ENCODE data around the gene SLC24A4. TPM values are rescaled to one million over a fixed set of nuclear protein-coding genes. Genes with fewer than 3 reads are reported as not detected.

SLC24A4 gene
- total and polyA plus RNA-seq, 5 donors = 0.48 to 0.56 (median 0.50) TPM

DNA sequence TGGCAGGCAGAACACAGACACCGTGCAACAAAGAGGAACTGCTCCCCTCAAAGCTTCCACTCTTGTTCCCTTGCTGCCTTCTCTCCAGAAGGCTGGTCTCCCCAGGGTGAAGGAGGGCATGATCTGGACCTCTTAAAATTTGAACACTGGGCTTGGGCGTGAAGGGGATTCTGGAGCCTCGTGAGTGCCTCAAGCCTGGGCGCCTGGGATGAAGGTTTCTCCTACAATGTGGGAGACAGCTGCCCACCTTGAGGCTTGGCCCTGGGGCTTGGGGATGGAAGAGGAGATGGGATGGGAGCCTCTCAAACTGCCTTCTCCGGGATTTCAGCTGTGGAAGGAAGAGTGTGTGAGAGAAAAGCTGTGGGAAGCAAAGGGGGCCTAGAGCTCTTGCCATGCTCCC lies 182.9 kb downstream of the SLC24A4 start:
- H3K27ac ChIP-seq (ENCODE audit: low read length) = no peak overlapping the region
- H3K4me3 ChIP-seq (ENCODE audit: low read length) = no peak overlapping the region
- no peaks in the 10 kb centered on the region for H3K9me3 ChIP-seq (ENCODE audit: control insufficient read depth, low read length)
- peaks cover 4% of the 10 kb centered on the region for H3K4me1 ChIP-seq (ENCODE audit: control insufficient read depth, insufficient read depth, low read length)
- DNase-seq (no peak), ATAC-seq (no peak)
- H3K27me3 ChIP-seq (ENCODE audit: control insufficient read depth, insufficient read depth) = no peaks in the 10 kb centered on the region
- intact Hi-C loops (cut with DNase I) = no loop called here
- WGBS = 93% methylated on average over 5 of the region's 5 CpGs

DNA sequence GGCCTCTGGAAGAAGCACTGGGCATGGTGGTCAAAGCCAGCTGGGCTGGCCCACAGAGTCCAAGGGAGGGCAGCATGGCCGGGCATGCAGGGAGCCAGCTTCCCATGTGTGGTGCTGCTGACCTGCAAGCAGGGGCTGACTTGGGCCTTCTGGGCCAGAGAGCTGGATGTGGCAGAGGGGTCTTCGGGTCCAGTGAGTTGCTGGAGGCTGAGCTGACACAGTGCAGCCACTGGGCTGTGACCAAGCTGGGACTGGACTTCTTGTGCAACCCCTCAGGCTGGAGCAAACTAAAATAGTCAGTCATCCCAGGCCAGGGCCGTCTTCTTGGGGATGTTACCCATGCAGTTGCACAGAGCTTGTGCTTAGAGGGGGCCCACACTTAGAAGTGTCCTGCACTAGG lies 183.3 kb downstream of the SLC24A4 start:
- peaks cover 7% of the 10 kb centered on the region for H3K4me1 ChIP-seq (ENCODE audit: control insufficient read depth, insufficient read depth, low read length)
- intact Hi-C loops (cut with DNase I) = no loop called here
- no peaks in the 10 kb centered on the region for H3K9me3 ChIP-seq (ENCODE audit: control insufficient read depth, low read length)
- WGBS = 94% methylated on average over 3 of the region's 3 CpGs
- no peak overlapping the region for H3K4me3 ChIP-seq (ENCODE audit: low read length)
- H3K27me3 ChIP-seq (ENCODE audit: control insufficient read depth, insufficient read depth) = no peaks in the 10 kb centered on the region
- ATAC-seq (no peak), DNase-seq (no peak)
- H3K27ac ChIP-seq (ENCODE audit: low read length) = no peak overlapping the region

DNA sequence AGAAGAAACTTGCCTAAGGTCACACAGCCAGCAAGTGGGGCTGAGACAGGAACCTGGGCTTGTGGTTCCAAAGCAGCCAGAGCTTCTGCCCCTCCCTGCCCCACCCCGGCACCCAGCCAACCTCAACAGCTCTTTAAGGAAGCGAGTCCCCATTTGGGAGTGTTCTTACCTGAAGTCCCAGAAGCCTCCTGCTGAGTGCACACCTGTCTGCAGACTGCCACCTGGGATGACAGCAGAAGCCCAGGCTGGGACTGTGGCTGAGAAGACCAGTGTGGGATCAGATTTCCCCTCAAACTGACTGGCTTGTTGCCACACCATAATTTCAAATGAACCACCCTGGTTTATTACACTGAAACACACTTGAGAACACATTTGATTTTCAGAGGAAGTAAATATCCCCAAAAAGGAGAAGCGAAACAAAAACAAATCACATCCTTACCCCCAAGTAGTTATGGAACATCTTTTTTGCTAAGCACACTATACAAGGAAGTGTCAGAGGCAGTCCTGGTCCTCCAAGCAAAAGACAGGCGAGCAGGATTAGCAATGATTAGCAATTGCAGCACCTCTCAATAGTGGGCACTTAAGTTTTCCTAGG lies 184.3 kb downstream of the SLC24A4 start:
- Histone ChIP-seq H3K4me1 (ENCODE audit: control insufficient read depth, insufficient read depth, low read length) (peaks cover 7% of the 10 kb centered on the region), H3K27me3 (ENCODE audit: control insufficient read depth, insufficient read depth) (no peaks in the 10 kb centered on the region), H3K27ac (ENCODE audit: low read length) (no peak overlapping the region), H3K4me3 (ENCODE audit: low read length) (no peak overlapping the region), H3K9me3 (ENCODE audit: control insufficient read depth, low read length) (no peaks in the 10 kb centered on the region)
- intact Hi-C loops (cut with DNase I) = no loop called here
- WGBS = 87% methylated on average over 4 of the region's 4 CpGs
- DNase-seq (peak in 2 of 3 donors; percentile 66 to 72), ATAC-seq (peak in 1 of 2 donors; percentile 53)

DNA sequence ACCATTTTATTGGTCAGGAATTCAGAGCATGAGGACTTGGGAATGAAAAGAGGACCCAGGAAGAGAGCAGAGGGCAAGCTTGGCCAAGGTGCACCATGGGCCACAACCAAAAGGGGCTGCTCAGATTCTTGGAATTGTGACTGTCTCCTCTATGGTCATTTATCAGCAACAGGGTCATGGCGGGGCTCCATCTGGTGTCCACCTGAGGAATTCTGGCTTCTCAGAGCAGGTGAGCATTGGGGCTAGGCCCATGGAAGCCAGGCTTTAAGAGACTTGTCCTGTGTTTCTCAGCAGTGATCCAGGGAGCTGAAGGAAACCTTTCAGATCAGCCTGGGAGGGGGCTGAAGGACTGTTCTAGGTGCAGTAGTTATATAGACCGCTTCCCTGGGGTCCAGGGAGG lies 188.0 kb downstream of the SLC24A4 start:
- ATAC-seq = no peak
- Histone ChIP-seq H3K4me3 (ENCODE audit: low read length) (no peak overlapping the region), H3K4me1 (ENCODE audit: control insufficient read depth, insufficient read depth, low read length) (peaks cover 4% of the 10 kb centered on the region), H3K27me3 (ENCODE audit: control insufficient read depth, insufficient read depth) (no peaks in the 10 kb centered on the region), H3K9me3 (ENCODE audit: control insufficient read depth, low read length) (no peaks in the 10 kb centered on the region), H3K27ac (ENCODE audit: low read length) (no peak overlapping the region)
- DNase-seq = no peak
- intact Hi-C loops (cut with DNase I) = no loop called here
- 95% methylated on average over 2 of the region's 2 CpGs for WGBS

DNA sequence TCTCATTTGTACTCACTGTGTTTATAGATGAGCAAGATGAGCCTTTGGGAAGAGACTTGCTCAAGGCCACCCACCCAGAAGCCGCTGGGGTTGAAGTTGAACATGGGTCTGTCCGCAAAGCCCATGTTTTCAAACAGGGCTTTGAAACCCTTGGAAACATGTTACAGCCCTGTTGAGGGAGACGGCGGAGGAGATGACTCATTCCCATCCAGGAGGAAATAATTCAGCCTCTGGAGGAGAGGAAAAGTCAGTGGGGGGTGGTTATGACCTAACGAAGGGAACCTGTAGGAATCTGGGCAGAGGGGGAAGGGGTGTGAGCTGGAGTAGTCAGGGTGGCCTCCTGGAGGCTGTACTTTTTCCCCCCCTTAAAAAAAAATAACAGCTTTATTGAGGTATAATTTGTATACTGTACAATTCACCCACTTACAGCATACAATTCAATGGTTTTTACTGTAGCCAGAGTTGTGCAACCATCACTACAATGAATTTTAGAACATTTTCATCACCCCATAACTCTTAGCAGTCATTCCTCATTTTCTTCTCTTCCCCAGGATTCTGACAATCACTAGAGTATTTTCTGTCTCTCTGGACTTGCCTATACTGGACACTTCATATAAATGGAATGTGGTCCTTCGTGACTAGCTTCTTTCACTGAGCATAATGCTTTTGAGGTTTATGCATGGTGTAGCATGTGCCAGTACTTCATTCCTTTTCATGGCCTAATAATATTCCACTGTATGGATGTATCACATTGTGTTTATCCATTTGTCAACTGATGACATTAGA lies 188.7 kb downstream of the SLC24A4 start:
- no peaks in the 10 kb centered on the region for H3K27me3 ChIP-seq (ENCODE audit: control insufficient read depth, insufficient read depth)
- no peak overlapping the region for H3K27ac ChIP-seq (ENCODE audit: low read length)
- WGBS = 55% methylated on average over 6 of the region's 6 CpGs
- no peaks in the 10 kb centered on the region for H3K9me3 ChIP-seq (ENCODE audit: control insufficient read depth, low read length)
- no peak overlapping the region for H3K4me3 ChIP-seq (ENCODE audit: low read length)
- no peak for DNase-seq
- H3K4me1 ChIP-seq (ENCODE audit: control insufficient read depth, insufficient read depth, low read length) = peaks cover 4% of the 10 kb centered on the region
- peak in 1 of 2 donors; percentile 70 for ATAC-seq
- intact Hi-C loops (cut with DNase I) = no loop called here

DNA sequence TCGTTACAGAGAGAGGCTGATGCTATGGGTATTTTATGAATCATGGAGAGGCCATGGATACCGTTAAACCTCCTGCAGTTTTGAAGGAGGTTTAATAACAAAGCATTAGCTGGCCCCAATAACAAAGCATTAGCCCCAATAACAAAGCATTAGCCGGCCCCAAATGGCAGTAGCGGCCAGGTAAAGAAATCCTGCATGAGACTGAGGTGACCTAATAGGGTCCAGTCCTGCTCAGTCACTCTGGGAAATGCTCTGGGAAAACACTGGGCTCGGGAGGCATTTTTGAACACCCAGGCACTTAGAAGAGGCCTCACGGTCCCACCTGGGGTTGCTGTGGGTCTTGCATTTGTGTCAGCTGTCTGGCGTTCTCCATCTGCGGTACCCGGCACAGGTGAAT lies 189.8 kb downstream of the SLC24A4 start:
- intact Hi-C loops (cut with DNase I) = no loop called here
- ATAC-seq = no peak
- WGBS = 69% methylated on average over 9 of the region's 9 CpGs
- Histone ChIP-seq H3K27ac (ENCODE audit: low read length) (peak overlapping the region; percentile 3), H3K4me1 (ENCODE audit: control insufficient read depth, insufficient read depth, low read length) (peaks cover 4% of the 10 kb centered on the region), H3K4me3 (ENCODE audit: low read length) (peak overlapping the region; percentile 77), H3K9me3 (ENCODE audit: control insufficient read depth, low read length) (no peaks in the 10 kb centered on the region), H3K27me3 (ENCODE audit: control insufficient read depth, insufficient read depth) (no peaks in the 10 kb centered on the region)
- no peak for DNase-seq

DNA sequence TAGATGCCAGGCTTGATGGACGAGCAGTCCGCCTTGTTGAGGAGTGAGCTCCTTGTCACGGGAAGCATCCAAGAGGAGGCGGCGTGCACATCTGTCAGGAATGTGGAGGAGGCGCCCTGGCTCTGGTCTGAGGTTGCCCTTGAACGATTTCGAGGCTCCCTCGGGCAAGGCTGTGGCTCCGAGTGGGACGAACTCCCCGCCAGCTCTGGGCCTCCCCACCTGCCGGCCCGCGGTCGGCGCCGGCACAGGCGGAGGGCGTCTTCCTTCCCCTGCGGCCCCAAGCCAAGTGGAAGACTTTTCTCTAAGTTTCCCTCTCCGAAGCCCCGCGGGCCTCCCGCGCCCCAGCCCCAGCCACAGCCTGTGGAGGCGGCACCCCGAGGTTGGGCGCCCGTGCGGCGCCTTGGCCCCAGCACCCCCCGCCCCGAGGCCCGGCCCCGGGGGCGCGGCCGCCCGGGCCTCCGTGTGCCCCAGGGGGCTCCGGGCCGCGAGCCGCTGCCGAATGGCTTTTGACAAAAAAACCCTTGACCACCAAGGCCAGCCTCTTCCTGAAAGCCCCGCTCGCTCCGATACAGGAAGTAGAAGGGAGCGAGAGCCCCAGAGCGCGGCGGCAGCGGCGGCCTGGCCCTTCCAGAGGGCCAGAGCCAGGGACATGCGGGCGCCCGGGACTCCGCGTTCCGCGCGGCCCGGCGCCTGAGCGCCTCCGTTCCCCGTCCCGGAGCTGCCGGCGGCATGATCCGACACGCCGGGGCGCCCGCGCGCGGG lies 190.4 kb downstream of the SLC24A4 start, which contains the start of gene RIN3:
TSS of gene RIN3 (plus strand) at position 578 of the 762 bp plus-strand sequence. CDS start at position 730, 152 bp downstream.
- DNase-seq (peak; percentile 70 to 85 (median 85)), ATAC-seq (peak; percentile 73 to 76)
- peak within 1 kb of the TSS; percentile 77 for H3K4me3 ChIP-seq (ENCODE audit: low read length)
- H3K27ac ChIP-seq (ENCODE audit: low read length) = peak within 1 kb of the TSS; percentile 49
- intact Hi-C loops (cut with DNase I) = no loop called here
- 4% methylated on average over 79 of the region's 79 CpGs for WGBS
- peaks cover 5% of the 10 kb centered on the region for H3K4me1 ChIP-seq (ENCODE audit: control insufficient read depth, insufficient read depth, low read length)
- no peaks in the 10 kb centered on the region for H3K27me3 ChIP-seq (ENCODE audit: control insufficient read depth, insufficient read depth)
- H3K9me3 ChIP-seq (ENCODE audit: control insufficient read depth, low read length) = no peaks in the 10 kb centered on the region

DNA sequence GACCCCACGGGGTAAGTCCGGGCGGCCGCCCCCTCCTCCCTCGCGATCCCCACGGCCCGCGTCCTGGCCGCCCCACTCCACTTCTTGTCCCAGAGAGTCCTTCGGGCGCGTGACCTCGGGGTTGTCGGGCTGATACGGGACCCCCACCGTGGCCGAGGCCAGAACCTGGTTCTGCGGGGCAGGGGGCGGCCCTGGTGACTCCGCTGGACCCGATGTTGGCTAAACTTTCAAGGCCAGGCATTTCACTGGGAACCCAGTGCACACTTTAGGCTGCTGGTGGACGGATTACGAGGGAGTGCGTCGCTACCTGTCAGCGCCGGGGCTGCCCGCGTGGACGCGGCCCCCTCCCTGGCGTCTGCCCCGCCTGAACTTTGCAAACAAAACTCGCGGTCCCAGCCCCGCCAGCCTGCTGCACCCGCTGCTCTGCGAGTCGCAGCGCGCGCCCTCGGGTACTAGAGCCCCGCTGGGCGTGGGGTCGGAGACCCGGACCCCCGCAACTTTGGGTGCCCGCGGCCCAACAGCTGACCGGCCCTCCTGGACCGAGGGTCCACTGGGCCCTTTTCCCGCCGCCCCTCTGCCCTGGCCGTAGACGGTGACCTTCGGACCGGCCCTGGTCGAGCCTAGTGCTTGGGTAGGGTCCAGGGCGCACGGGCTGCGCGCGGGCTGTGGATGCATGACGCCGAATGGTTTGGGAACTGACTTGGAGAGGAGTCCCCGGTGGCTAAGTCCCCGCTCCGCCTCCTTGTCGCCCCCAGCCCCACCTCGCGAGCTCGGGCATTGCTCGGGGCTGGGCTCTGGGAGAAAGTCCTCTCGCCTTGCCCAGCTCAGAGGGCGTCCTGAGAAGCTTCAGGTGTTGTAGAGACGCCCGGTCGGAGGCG lies 191.2 kb downstream of the SLC24A4 start:
- Histone ChIP-seq H3K4me3 (ENCODE audit: low read length) (peak overlapping the region; percentile 77), H3K9me3 (ENCODE audit: control insufficient read depth, low read length) (no peaks in the 10 kb centered on the region), H3K4me1 (ENCODE audit: control insufficient read depth, insufficient read depth, low read length) (peaks cover 8% of the 10 kb centered on the region), H3K27ac (ENCODE audit: low read length) (peak overlapping the region; percentile 49), H3K27me3 (ENCODE audit: control insufficient read depth, insufficient read depth) (no peaks in the 10 kb centered on the region)
- intact Hi-C loops (cut with DNase I) = no loop called here
- ATAC-seq (peak; percentile 38 to 45), DNase-seq (peak; percentile 34 to 74 (median 68))
- WGBS = 7% methylated on average over 81 of the region's 81 CpGs

DNA sequence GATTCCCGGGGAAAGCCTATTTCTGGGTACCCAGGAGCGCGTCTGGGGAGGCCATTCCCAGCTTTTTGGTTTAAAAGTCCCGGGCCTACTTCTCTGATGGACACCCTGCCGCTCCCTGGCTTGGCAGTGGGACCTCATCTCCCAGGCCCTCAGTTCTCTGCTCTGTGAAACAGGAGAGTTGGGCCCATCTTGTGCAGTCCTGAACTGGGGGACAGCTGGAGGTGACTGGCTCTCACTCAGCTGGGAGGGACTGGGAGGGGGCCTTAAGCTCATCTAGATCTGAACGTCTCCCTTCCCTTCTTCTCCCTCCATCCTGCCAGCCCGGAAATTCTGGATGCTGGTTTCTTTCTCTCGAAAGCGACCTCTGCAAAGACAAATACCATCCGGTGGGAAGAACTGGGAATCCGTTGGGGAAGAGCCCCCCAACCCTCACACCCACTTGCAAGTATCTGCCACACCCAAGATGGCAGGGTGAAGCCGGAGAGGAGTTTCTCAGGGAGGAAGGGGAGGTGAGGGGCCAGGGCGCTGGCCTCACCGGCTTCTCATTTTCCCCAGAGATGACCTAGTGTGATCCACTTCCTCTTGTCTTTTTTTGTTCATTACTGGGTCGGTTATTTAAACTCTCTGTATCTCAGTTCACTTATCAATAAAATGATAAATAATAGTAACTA lies 192.0 kb downstream of the SLC24A4 start:
- whole genome bisulfite sequencing = 43% methylated on average over 15 of the region's 15 CpGs
- Histone ChIP-seq H3K4me1 (ENCODE audit: control insufficient read depth, insufficient read depth, low read length) (peaks cover 8% of the 10 kb centered on the region), H3K27ac (ENCODE audit: low read length) (no peak overlapping the region), H3K27me3 (ENCODE audit: control insufficient read depth, insufficient read depth) (no peaks in the 10 kb centered on the region), H3K4me3 (ENCODE audit: low read length) (peak overlapping the region; percentile 77), H3K9me3 (ENCODE audit: control insufficient read depth, low read length) (no peaks in the 10 kb centered on the region)
- intact Hi-C loops (cut with DNase I) = no loop called here
- DNase-seq = peak in 1 of 3 donors; percentile 36
- no peak for ATAC-seq
